HCT116 (cell line): ENCODE data around the gene PKN3. TPM values are rescaled to one million over a fixed set of nuclear protein-coding genes. Genes with fewer than 3 reads are reported as not detected.

Experiments used
- ATAC-seq: fragments of 200-7000 bp; cut with Tn5 transposase; 2 replicates; pipeline ENCODE4 v1.9.1; 2020; ENCODE audit warnings: mild to moderate bottlenecking, moderate library complexity
- BruUV-seq: library from RNA; stranded (reverse); fragments of 400-500 nt; replicated peaks from 2 replicates; lab custom pipeline; 2021; lab: Mats Ljungman, UMichigan
- CTCF ChIA-PET: fragments of 300-600 bp; sonication (Branson Sonifier 250); formaldehyde crosslinking; loops from one replicate; lab custom pipeline; 2021; ENCODE audit warnings: antibody characterized with exemption; lab: Charles Lee
- POLR2A ChIA-PET: fragments of 300-600, 350-600 bp; sonication (Branson Sonifier 250); formaldehyde crosslinking; loops from one replicate; lab custom pipeline; 2021; ENCODE audit warnings: antibody characterized with exemption; lab: Charles Lee
- RAD21 ChIA-PET, 2 experiments: fragments of 300-600 bp; sonication (Branson Sonifier 250); formaldehyde crosslinking; loops; one replicate each; lab custom pipeline; 2023; ENCODE audit warnings: low total read pairs in 2 of 2; ENCODE audit not compliant: uncharacterized antibody in 2 of 2, unreplicated experiment in 2 of 2, low non-redundant PET in 1 of 2; lab: Charles Lee
- DNase-seq: peaks from one replicate; pipeline ENCODE4 v3.0.0-alpha.2; 2010; ENCODE audit warnings: low read depth, low spot score
- H2AFZ ChIP-seq: fragments of 200-600 bp; shearing (Covaris generic), sonication (generic); 2 replicates; pipeline ENCODE4 v1.6.1; 2017; ENCODE audit warnings: low read depth, mixed run types, mixed read lengths, antibody characterized with exemption, low read length; ENCODE audit not compliant: poor library complexity, severe bottlenecking
- H3K27ac ChIP-seq: 2 replicates; pipeline ENCODE4 v1.5.1; 2012; ENCODE audit warnings: low read depth, low read length
- H3K27me3 ChIP-seq: fragments of 200-600 bp; sonication (generic); 2 replicates; pipeline ENCODE4 v1.6.1; 2016; ENCODE audit warnings: mixed run types, low read length, mixed read lengths; ENCODE audit not compliant: insufficient read depth
- H3K36me3 ChIP-seq, 2 experiments: fragments of 200-500 bp in 1 of 2; fragments of 200-600 bp in 1 of 2; sonication (Bioruptor generic) in 1 of 2; sonication (generic) in 1 of 2; 2 replicates each; pipeline versions ENCODE4 v1.5.1 to v1.6.1; 2014 to 2016; ENCODE audit warnings: low read length in 2 of 2, inconsistent platforms in 1 of 2, mixed read lengths in 1 of 2, mixed run types in 1 of 2; ENCODE audit not compliant: insufficient read depth in 2 of 2, control insufficient read depth in 1 of 2
- H3K4me1 ChIP-seq, 2 experiments: fragments of 200-600 bp in 1 of 2; sonication (generic) in 1 of 2; 2 replicates each; pipeline versions ENCODE4 v1.5.1 to v1.6.1; 2012 to 2017; ENCODE audit warnings: low read length in 2 of 2, inconsistent platforms in 1 of 2, mild to moderate bottlenecking in 1 of 2, mixed read lengths in 1 of 2, mixed run types in 1 of 2, moderate library complexity in 1 of 2; ENCODE audit not compliant: insufficient read depth in 2 of 2, control insufficient read depth in 1 of 2
- H3K4me2 ChIP-seq: fragments of 200-600 bp; sonication (generic); 2 replicates; pipeline ENCODE4 v1.6.1; 2017; ENCODE audit warnings: mixed run types, low read length, mixed read lengths
- H3K4me3 ChIP-seq, 2 experiments: fragments of 200-600 bp in 1 of 2; sonication (generic) in 1 of 2; replicated peaks in 1 of 2; 2 replicates each; pipeline ENCODE4 v1.5.1; 2011 to 2016; ENCODE audit warnings: low read length in 2 of 2, control low read depth in 1 of 2, low read depth in 1 of 2, mild to moderate bottlenecking in 1 of 2, mixed read lengths in 1 of 2, mixed run types in 1 of 2
- H3K79me2 ChIP-seq: fragments of 200-600 bp; sonication (generic); 2 replicates; pipeline ENCODE4 v1.6.1; 2017; ENCODE audit warnings: mild to moderate bottlenecking, mixed run types, low read length, moderate library complexity, mixed read lengths; ENCODE audit not compliant: insufficient read depth
- H3K9ac ChIP-seq: fragments of 200-600 bp; sonication (generic); 2 replicates; pipeline ENCODE4 v1.6.1; 2016; ENCODE audit warnings: low read length, mixed read lengths
- H3K9me2 ChIP-seq: fragments of 200-600 bp; sonication (generic), shearing (Covaris generic); 2 replicates; pipeline ENCODE4 v1.6.1; 2017; ENCODE audit warnings: mixed run types, mild to moderate bottlenecking, moderate library complexity; ENCODE audit not compliant: insufficient read depth
- H3K9me3 ChIP-seq, 2 experiments: fragments of 200-500 bp in 1 of 2; fragments of 200-600 bp in 1 of 2; sonication (Bioruptor generic) in 1 of 2; sonication (generic) in 1 of 2; 2 replicates each; pipeline ENCODE4 v1.6.1; 2014 to 2017; ENCODE audit warnings: low read length in 2 of 2, mixed read lengths in 2 of 2, inconsistent platforms in 1 of 2, low read depth in 1 of 2, mild to moderate bottlenecking in 1 of 2, mixed run types in 1 of 2, moderate library complexity in 1 of 2; ENCODE audit not compliant: control insufficient read depth in 1 of 2, insufficient read depth in 1 of 2
- H4K20me1 ChIP-seq: fragments of 200-600 bp; sonication (generic), shearing (Covaris generic); 2 replicates; pipeline ENCODE4 v1.6.1; 2017; ENCODE audit warnings: mixed run types, mild to moderate bottlenecking, moderate library complexity; ENCODE audit not compliant: insufficient read depth
- ATF3 ChIP-seq: IDR thresholded peaks from 2 replicates; pipeline ENCODE4 v1.6.1; 2012
- CBX3 ChIP-seq: IDR thresholded peaks from 2 replicates; pipeline ENCODE4 v1.6.1; 2012; ENCODE audit warnings: low read depth
- CEBPB ChIP-seq: IDR thresholded peaks from 2 replicates; pipeline ENCODE4 v1.6.1; 2012; ENCODE audit warnings: low read depth
- CTCF ChIP-seq, 3 experiments: fragments of 200-600 bp in 1 of 3; sonication (generic) in 1 of 3; IDR thresholded peaks in 2 of 3; conservative IDR thresholded peaks in 1 of 3; 2 replicates each; pipeline ENCODE4 v1.5.1; 2012 to 2017; ENCODE audit warnings: low read depth in 2 of 3, low read length in 2 of 3, antibody characterized with exemption in 1 of 3, borderline replicate concordance in 1 of 3, control low read depth in 1 of 3, mild to moderate bottlenecking in 1 of 3, mixed read lengths in 1 of 3, mixed run types in 1 of 3, moderate library complexity in 1 of 3; ENCODE audit not compliant: insufficient read depth in 1 of 3
- EZH2 ChIP-seq: fragments of 200-600 bp; sonication (generic); IDR thresholded peaks from 2 replicates; pipeline ENCODE4 v1.6.1; 2017; ENCODE audit warnings: antibody characterized with exemption, mixed run types
- FOSL1 ChIP-seq: IDR thresholded peaks from 2 replicates; pipeline ENCODE4 v1.6.1; 2012; ENCODE audit warnings: low read depth
- JUND ChIP-seq: IDR thresholded peaks from 2 replicates; pipeline ENCODE4 v1.6.1; 2012
- POLR2A ChIP-seq: IDR thresholded peaks from 2 replicates; pipeline ENCODE4 v1.7.0; 2011; ENCODE audit warnings: borderline replicate concordance; ENCODE audit not compliant: insufficient read depth, insufficient read length; ENCODE audit errors: extremely low read depth
- RAD21 ChIP-seq: IDR thresholded peaks from 2 replicates; pipeline ENCODE4 v1.6.1; 2012; ENCODE audit warnings: low read depth, mild to moderate bottlenecking
- SIN3A ChIP-seq: IDR thresholded peaks from 2 replicates; pipeline ENCODE4 v1.6.1; 2012; ENCODE audit warnings: low read depth
- SRF ChIP-seq: IDR thresholded peaks from 2 replicates; pipeline ENCODE4 v1.6.1; 2012; ENCODE audit warnings: low read depth
- YY1 ChIP-seq: IDR thresholded peaks from 2 replicates; pipeline ENCODE4 v1.6.1; 2011; ENCODE audit warnings: low read length, low read depth, moderate library complexity, mild to moderate bottlenecking; ENCODE audit not compliant: insufficient replicate concordance; ENCODE audit errors: extremely low read depth
- ZFX ChIP-seq: fragments of 450-650 bp; IDR thresholded peaks from 2 replicates; pipeline ENCODE4 v1.6.1; 2017
- intact Hi-C: fragments of 100-400 bp; cut with micrococcal nuclease; formaldehyde crosslinking; loops from 2 replicates; pipeline ENCODE4 v1.10.0; 2022
- total RNA-seq: library from RNA; stranded (reverse); gene quantifications from one replicate; pipeline ENCODE4 v1.2.1, GENCODE V29; 2021; ENCODE audit not compliant: unreplicated experiment

The PKN3 gene
- total RNA-seq, 1 experiment from 2014 or later = 37.9 TPM

GRCh38 chr9:128719919-128720605 is 17.8 kb downstream of the PKN3 start:
- Histone ChIP-seq H3K4me3 (no peak overlapping the region), H3K9me3 (no peaks in the 10 kb centered on the region), H3K9me2 (no peaks in the 10 kb centered on the region), H3K9ac (no peak overlapping the region), H3K79me2 (peaks cover 9% of the 10 kb centered on the region; the same call in 1 of the 2 replicates), H3K36me3 (peaks cover 0 to 5% of the 10 kb centered on the region in 2 experiments; a peak in 2 of 4 replicates), H3K27ac (no peak overlapping the region), H2AFZ (no peak overlapping the region), H3K27me3 (no peaks in the 10 kb centered on the region), H3K4me1 (peaks cover 8 to 25% of the 10 kb centered on the region in 2 experiments), H4K20me1 (no peaks in the 10 kb centered on the region), H3K4me2 (no peak overlapping the region)
- intact Hi-C loops = no loop called here
- POLR2A ChIA-PET = no interaction called here
- TSS peak; percentile 38 for BruUV-seq
- DNase-seq (no peak), ATAC-seq (no peak)
- RAD21 ChIA-PET = no interaction called here
- CTCF ChIA-PET = no interaction called here
- TF ChIP-seq FOSL1 = no peak
- TF ChIP-seq POLR2A = no peak
- no peak for TF ChIP-seq SIN3A
- TF ChIP-seq CTCF (IDR thresholded peaks at IDR 0.05 in 2 of 3, conservative IDR thresholded peaks at IDR 0.05 in 1 of 3; ENCODE audit: borderline replicate concordance in 1 of 3, insufficient read depth in 1 of 3, low read depth in 2 of 3, low read length in 2 of 3) = no peak
- TF ChIP-seq YY1 = no peak
- no peak for TF ChIP-seq ZFX
- TF ChIP-seq CEBPB = no peak
- TF ChIP-seq SRF = no peak
- no peak for TF ChIP-seq EZH2
- no peak for TF ChIP-seq RAD21
- no peak for TF ChIP-seq CBX3
- no peak for TF ChIP-seq JUND
- no peak for TF ChIP-seq ATF3
